Progenitor cell of endocrine pancreas (in vitro differentiated cells): ENCODE data around the gene C4B. TPM values are rescaled to one million over a fixed set of nuclear protein-coding genes. Genes with fewer than 3 reads are reported as not detected.
"Not testable (repeated sequence)": the region's sequence is repeated elsewhere in the genome, so short reads cannot be mapped to it uniquely, and the experiment has no call there.

ENCODE experiments used
- DNase-seq: peaks from one replicate; pipeline ENCODE4 v3.0.0; 2021; ENCODE audit warnings: low spot score; ENCODE audit not compliant: unreplicated experiment
- H3K27ac Mint-ChIP-seq: 2 replicates; pipeline ENCODE4 v1.8.0; 2021; ENCODE audit warnings: mild to moderate bottlenecking, moderate library complexity, mixed read lengths
- H3K27me3 Mint-ChIP-seq: 2 replicates; pipeline ENCODE4 v1.8.0; 2021; ENCODE audit warnings: mixed read lengths
- H3K36me3 Mint-ChIP-seq: 2 replicates; pipeline ENCODE4 v1.8.0; 2022; ENCODE audit warnings: mixed read lengths; ENCODE audit not compliant: insufficient read depth
- H3K4me1 Mint-ChIP-seq: 2 replicates; pipeline ENCODE4 v1.8.0; 2021; ENCODE audit warnings: low read depth, mixed read lengths
- H3K4me3 Mint-ChIP-seq: 2 replicates; pipeline ENCODE4 v1.8.0; 2021; ENCODE audit warnings: low read depth, mild to moderate bottlenecking, moderate library complexity, mixed read lengths
- H3K9me3 Mint-ChIP-seq: 2 replicates; pipeline ENCODE4 v1.8.0; 2021; ENCODE audit warnings: low read depth, mixed read lengths
- total RNA-seq: library from RNA; stranded (reverse); gene quantifications from 2 replicates; pipeline ENCODE4 v1.2.1, GENCODE V29; 2021
- TF ChIP-seq, protein P1 (sequence below): fragments of 200-600 bp; sonication (generic); IDR thresholded peaks from one replicate; pipeline ENCODE4 v1.5.0; 2021; ENCODE audit warnings: antibody characterized with exemption, mild to moderate bottlenecking; ENCODE audit not compliant: unreplicated experiment

Gene C4B
- total RNA-seq, 1 donor from 2014 or later: 8.4 TPM

GRCh38 chr6:32060966-32061655, 46.5 kb downstream of the C4B start:
- H3K27me3 Mint-ChIP-seq: no peaks in the 10 kb centered on the region
- H3K4me3 Mint-ChIP-seq: no peak overlapping the region

DNA sequence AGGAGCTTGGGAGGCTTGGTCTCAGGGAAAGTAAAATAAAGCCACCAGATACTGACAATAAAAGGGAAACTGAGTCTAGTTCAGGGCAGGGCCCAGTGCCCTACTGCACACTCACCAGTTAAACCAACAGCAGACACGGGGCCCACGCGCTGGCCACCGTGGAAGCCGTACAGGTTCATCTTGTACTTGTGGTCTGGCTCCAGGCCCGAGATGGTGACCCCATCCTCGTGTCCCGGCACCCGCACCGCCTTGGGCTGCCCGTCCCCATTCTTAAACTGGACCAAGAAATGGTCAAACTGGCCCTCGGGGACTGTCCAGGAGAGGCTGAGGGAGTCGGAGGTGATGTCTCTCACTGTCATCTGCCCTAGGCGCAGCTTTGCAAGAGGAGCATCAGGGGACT, 50.1 kb downstream of the C4B start:
- Mint-ChIP-seq H3K9me3 (no peaks in the 10 kb centered on the region), H3K4me3 (no peak overlapping the region), H3K27me3 (no peaks in the 10 kb centered on the region), H3K36me3 (no peaks in the 10 kb centered on the region), H3K27ac (no peak overlapping the region), H3K4me1 (no peaks in the 10 kb centered on the region)
- no peak for DNase-seq
- TF ChIP-seq, protein P1, sequence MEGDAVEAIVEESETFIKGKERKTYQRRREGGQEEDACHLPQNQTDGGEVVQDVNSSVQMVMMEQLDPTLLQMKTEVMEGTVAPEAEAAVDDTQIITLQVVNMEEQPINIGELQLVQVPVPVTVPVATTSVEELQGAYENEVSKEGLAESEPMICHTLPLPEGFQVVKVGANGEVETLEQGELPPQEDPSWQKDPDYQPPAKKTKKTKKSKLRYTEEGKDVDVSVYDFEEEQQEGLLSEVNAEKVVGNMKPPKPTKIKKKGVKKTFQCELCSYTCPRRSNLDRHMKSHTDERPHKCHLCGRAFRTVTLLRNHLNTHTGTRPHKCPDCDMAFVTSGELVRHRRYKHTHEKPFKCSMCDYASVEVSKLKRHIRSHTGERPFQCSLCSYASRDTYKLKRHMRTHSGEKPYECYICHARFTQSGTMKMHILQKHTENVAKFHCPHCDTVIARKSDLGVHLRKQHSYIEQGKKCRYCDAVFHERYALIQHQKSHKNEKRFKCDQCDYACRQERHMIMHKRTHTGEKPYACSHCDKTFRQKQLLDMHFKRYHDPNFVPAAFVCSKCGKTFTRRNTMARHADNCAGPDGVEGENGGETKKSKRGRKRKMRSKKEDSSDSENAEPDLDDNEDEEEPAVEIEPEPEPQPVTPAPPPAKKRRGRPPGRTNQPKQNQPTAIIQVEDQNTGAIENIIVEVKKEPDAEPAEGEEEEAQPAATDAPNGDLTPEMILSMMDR: no peak

More at GRCh38 chr6:32060966-32061655, 46.5 kb downstream of the C4B start:
- no peaks in the 10 kb centered on the region for H3K36me3 Mint-ChIP-seq
- H3K4me1 Mint-ChIP-seq: no peaks in the 10 kb centered on the region
- TF ChIP-seq, protein P1: no peak
- no peak overlapping the region for H3K27ac Mint-ChIP-seq
- DNase-seq: no peak
- H3K9me3 Mint-ChIP-seq: no peaks in the 10 kb centered on the region

DNA sequence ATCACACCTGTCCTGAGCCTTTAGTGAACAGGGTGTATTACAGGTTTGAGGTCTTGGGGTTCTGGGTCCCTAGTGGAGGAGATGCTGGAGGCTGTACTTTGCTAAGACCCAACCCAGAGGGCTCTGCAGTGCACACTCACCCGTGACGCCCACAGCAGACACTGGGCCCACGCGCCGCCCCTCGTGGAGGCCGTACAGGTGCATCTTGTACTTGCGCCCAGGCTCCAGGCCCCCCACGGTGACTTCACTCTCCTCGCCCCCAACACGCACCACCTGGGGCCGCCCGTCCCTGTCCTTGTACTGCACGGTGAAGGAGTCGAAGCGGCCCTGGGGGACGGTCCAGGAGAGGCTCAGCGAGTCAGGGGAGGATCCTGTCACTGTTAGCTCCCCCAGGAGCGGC, 52.9 kb downstream of the C4B start:
- not testable (repeated sequence) for H3K9me3 Mint-ChIP-seq, H3K4me3 Mint-ChIP-seq, H3K27me3 Mint-ChIP-seq, H3K27ac Mint-ChIP-seq, H3K4me1 Mint-ChIP-seq, DNase-seq, H3K36me3 Mint-ChIP-seq

GRCh38 chr6:32068315-32068714, 53.7 kb downstream of the C4B start:
- not testable (repeated sequence) for DNase-seq, H3K27me3 Mint-ChIP-seq, H3K4me3 Mint-ChIP-seq, H3K27ac Mint-ChIP-seq, H3K9me3 Mint-ChIP-seq, H3K4me1 Mint-ChIP-seq, H3K36me3 Mint-ChIP-seq

- no peak for DNase-seq
- no peaks in the 10 kb centered on the region for H3K9me3 Mint-ChIP-seq
- no peaks in the 10 kb centered on the region for H3K4me1 Mint-ChIP-seq
- H3K27me3 Mint-ChIP-seq: no peaks in the 10 kb centered on the region
- no peak overlapping the region for H3K27ac Mint-ChIP-seq
- H3K36me3 Mint-ChIP-seq: no peaks in the 10 kb centered on the region
- H3K4me3 Mint-ChIP-seq: no peak overlapping the region
- TF ChIP-seq, protein P1: no peak
Measured at GRCh38 chr6:32068867-32069266, 54.3 kb downstream of the C4B start.

DNA sequence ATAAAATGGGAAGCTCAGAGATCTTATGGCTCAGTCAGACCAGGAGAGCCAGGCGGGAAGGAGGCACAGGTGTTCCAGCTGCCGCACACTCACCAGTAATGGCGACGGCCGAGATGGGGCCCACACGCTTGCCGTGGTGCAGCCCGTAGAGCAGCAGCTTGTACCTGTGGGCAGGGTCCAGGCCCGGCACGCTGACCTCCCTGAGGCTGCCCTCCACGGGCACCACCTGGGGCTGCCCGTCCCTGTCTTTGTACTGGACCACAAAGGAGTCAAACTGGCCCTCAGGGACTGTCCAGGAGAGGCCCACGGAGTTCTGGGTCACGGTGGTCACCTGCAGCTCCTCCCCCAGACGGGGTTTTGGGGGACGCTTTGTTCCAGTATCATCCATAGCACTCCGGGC, 54.9 kb downstream of the C4B start:
- TF ChIP-seq, protein P1: no peak
- Mint-ChIP-seq H3K36me3 (no peaks in the 10 kb centered on the region), H3K27me3 (no peaks in the 10 kb centered on the region), H3K4me3 (no peak overlapping the region), H3K4me1 (no peaks in the 10 kb centered on the region), H3K9me3 (no peaks in the 10 kb centered on the region), H3K27ac (no peak overlapping the region)
- no peak for DNase-seq
